ENCODE measurements around the gene GTF2E1. TPM values are rescaled to one million over a fixed set of nuclear protein-coding genes. Genes with fewer than 3 reads are reported as not detected.

Gene GTF2E1
- total and polyA plus RNA-seq, 10 of the 15 experiments (the other 5 are each of a cell fraction or from before 2014, with no cell fraction given) = 9.2 to 24.9 (median 16.2) TPM

- no peaks in the 10 kb centered on the region for H3K9me3 ChIP-seq (replicated peaks; ENCODE audit: control insufficient read depth, insufficient read depth, low read length)
- POLR2A ChIA-PET = interaction anchor here (0.6 to 1.9 kb wide), 4 partner anchors 11 to 171 kb away, joined by 3 to 5 read pairs (median 5); partner anchors contain the start of gene NDUFB4
- ATAC-seq (no peak), FAIRE-seq (no peak), DNase-seq (ENCODE audit: low read depth, low spot score) (no peak)
- no TSS peak for BruUV-seq (replicated peaks)
- intact Hi-C loops (cut with micrococcal nuclease; ENCODE audit: unreplicated experiment) = no loop called here
- no peaks in the 10 kb centered on the region for H4K20me1 ChIP-seq (ENCODE audit: control insufficient read depth, insufficient read depth)
- H3K27me3 ChIP-seq (replicated peaks in 1 of 2; ENCODE audit: control insufficient read depth in 2 of 2, insufficient read depth in 2 of 2, low read length in 1 of 2) = no peaks in the 10 kb centered on the region
- in situ Hi-C loops (cut with MboI) = no loop called here
- whole genome bisulfite sequencing (ENCODE audit: insufficient coverage, insufficient replicate concordance, low lambda C conversion rate, missing lambda C conversion rate) = 100% methylated on average over 3 of the region's 3 CpGs
- H3K4me2 ChIP-seq (ENCODE audit: control insufficient read depth, insufficient read depth) = peak overlapping the region; percentile 58
- H2AFZ ChIP-seq (ENCODE audit: control insufficient read depth, low read depth, low read length) = no peak overlapping the region
- SMC1A ChIA-PET (ENCODE audit: uncharacterized antibody, unreplicated experiment) = interaction anchor here (0.7 to 4.8 kb wide), 12 partner anchors 9 to 172 kb away, joined by 3 to 27 read pairs (median 7); partner anchors contain the start of genes HGD and NDUFB4
- peaks cover 18% of the 10 kb centered on the region for H3K4me1 ChIP-seq (ENCODE audit: control insufficient read depth, insufficient read depth, low read length)
- peaks cover 0 to 3% of the 10 kb centered on the region in 2 experiments; a peak in 1 of 4 replicates for H3K36me3 ChIP-seq (ENCODE audit: control insufficient read depth in 2 of 2, insufficient read depth in 2 of 2, low read length in 1 of 2)
- no peak overlapping the region for H3K9ac ChIP-seq (ENCODE audit: control insufficient read depth, insufficient read depth, low read length)
- CTCF ChIA-PET = interaction anchor here (0.9 to 2.1 kb wide), 4 partner anchors 11 to 29 kb away, joined by 3 to 11 read pairs (median 4); no protein-coding TSS in a partner anchor
- peak overlapping the region; percentile 59; the same call in 1 of the 2 replicates for H3K27ac ChIP-seq (ENCODE audit: control insufficient read depth, insufficient read depth)
- RAD21 ChIA-PET (ENCODE audit: unreplicated experiment) = interaction anchor here (1.4 to 6.0 kb wide), 5 partner anchors 19 to 349 kb away, joined by 3 to 30 read pairs (median 10); partner anchors contain the start of genes GTF2E1, NDUFB4 and RABL3
- H3K79me2 ChIP-seq (ENCODE audit: control insufficient read depth, insufficient read depth, low read length) = peaks cover 49% of the 10 kb centered on the region
- no peak overlapping the region for H3K4me3 ChIP-seq
- no peak for TF ChIP-seq PML (IDR thresholded peaks at IDR 0.05; ENCODE audit: low read length)
- no peak for TF ChIP-seq ZBTB11 (CRISPR knock-in tag; IDR thresholded peaks at IDR 0.05)
- no peak for TF ChIP-seq YBX1 (IDR thresholded peaks at IDR 0.05)
- TF ChIP-seq SKIL (IDR thresholded peaks at IDR 0.05; ENCODE audit: low read depth, poor library complexity, severe bottlenecking) = no peak
- no peak for TF ChIP-seq ZNF274 (IDR thresholded peaks at IDR 0.05; ENCODE audit: insufficient read depth, insufficient read length)
- TF ChIP-seq SMAD1 (IDR thresholded peaks at IDR 0.05; ENCODE audit: low read depth, partially characterized antibody) = no peak
- no peak for TF ChIP-seq ZBED1 (IDR thresholded peaks at IDR 0.05; ENCODE audit: borderline replicate concordance)
- no peak for TF ChIP-seq ZNF217 (IDR thresholded peaks at IDR 0.05)
- no peak for TF ChIP-seq RAD51 (IDR thresholded peaks at IDR 0.05)
- no peak for TF ChIP-seq PRDM15 (CRISPR knock-in tag; IDR thresholded peaks at IDR 0.05)
- TF ChIP-seq MYB (IDR thresholded peaks at IDR 0.05; ENCODE audit: borderline replicate concordance, low read depth, low read length) = no peak
- no peak for TF ChIP-seq FOXK2 (IDR thresholded peaks at IDR 0.05)
- no peak for TF ChIP-seq ATF7 (IDR thresholded peaks at IDR 0.05; ENCODE audit: low read depth)
- TF ChIP-seq RUNX3 (IDR thresholded peaks at IDR 0.05; ENCODE audit: low read length) = no peak
- no peak for TF ChIP-seq RB1 (IDR thresholded peaks at IDR 0.05; ENCODE audit: borderline replicate concordance)
- TF ChIP-seq STAT1 (conservative IDR thresholded peaks at IDR 0.05) = no peak
- no peak for TF ChIP-seq SPI1 (IDR thresholded peaks at IDR 0.05; ENCODE audit: borderline replicate concordance, insufficient read depth, low read depth, low read length)
Observed at GRCh38 chr3:120766576-120766975, 24.0 kb downstream of the GTF2E1 start.
